ENCODE measurements around the gene SH3BP1. TPM values are rescaled to one million over a fixed set of nuclear protein-coding genes. Genes with fewer than 3 reads are reported as not detected.

The SH3BP1 gene
- total and polyA plus RNA-seq, 2 of the 13 experiments (the other 11 are each of a cell fraction or from before 2014, with no cell fraction given), result 8.4 to 18.5 TPM

DNA sequence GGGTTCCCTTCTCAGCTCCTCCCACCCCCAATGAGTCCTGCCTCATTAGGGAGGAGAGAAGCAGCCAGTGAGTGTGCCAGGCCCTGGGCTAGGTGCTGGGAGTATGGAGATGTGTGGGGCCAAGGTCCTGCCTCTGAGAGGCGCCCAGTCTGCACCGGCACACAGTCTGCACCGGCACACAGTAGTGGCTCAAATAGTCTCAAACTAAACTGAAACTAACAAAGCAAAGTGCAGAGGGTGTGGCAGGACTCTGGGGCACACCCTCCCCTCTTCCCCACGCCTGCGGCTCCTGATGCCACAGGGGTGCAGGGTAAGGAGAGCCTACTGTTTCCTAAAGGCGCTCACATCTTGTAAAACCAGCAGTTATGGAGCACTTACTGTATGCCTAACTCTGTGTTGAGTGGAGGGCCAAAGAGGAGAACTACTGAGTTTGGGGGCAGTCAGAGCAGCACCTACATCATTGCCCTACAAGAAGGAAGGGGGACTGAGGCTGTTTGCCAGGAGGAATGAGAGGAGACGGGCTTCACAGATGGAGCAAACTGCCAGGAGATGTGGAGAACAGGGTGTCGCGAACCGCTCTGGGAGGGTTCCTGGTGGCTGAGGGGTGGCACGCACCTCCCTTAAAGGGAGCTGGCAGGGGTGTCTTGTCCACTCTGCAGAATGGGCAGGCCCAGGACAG lies 939 bp upstream of the SH3BP1 start (continued):
- TF ChIP-seq, protein P1, sequence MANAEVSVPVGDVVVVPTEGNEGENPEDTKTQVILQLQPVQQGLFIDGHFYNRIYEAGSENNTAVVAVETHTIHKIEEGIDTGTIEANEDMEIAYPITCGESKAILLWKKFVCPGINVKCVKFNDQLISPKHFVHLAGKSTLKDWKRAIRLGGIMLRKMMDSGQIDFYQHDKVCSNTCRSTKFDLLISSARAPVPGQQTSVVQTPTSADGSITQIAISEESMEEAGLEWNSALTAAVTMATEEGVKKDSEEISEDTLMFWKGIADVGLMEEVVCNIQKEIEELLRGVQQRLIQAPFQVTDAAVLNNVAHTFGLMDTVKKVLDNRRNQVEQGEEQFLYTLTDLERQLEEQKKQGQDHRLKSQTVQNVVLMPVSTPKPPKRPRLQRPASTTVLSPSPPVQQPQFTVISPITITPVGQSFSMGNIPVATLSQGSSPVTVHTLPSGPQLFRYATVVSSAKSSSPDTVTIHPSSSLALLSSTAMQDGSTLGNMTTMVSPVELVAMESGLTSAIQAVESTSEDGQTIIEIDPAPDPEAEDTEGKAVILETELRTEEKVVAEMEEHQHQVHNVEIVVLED (CRISPR knock-in tag; IDR thresholded peaks at IDR 0.05; ENCODE audit: borderline replicate concordance), result 0 out of 2 replicates have a peak, but pooled peaks have one; percentile 27
- TF ChIP-seq, protein P2, sequence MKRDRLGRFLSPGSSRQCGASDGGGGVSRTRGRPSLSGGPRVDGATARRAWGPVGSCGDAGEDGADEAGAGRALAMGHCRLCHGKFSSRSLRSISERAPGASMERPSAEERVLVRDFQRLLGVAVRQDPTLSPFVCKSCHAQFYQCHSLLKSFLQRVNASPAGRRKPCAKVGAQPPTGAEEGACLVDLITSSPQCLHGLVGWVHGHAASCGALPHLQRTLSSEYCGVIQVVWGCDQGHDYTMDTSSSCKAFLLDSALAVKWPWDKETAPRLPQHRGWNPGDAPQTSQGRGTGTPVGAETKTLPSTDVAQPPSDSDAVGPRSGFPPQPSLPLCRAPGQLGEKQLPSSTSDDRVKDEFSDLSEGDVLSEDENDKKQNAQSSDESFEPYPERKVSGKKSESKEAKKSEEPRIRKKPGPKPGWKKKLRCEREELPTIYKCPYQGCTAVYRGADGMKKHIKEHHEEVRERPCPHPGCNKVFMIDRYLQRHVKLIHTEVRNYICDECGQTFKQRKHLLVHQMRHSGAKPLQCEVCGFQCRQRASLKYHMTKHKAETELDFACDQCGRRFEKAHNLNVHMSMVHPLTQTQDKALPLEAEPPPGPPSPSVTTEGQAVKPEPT (CRISPR knock-in tag; IDR thresholded peaks at IDR 0.05; ENCODE audit: low read depth), result 0 out of 2 replicates have a peak, but pooled peaks have one; percentile 17
- peak; percentile 56; the same call in 1 of the 2 replicates for TF ChIP-seq TBX2 (CRISPR knock-in tag; IDR thresholded peaks at IDR 0.05; ENCODE audit: borderline replicate concordance)
- TF ChIP-seq ZBTB4 (CRISPR knock-in tag; IDR thresholded peaks at IDR 0.05; ENCODE audit: borderline replicate concordance), result no peak
- peak; percentile 59; the same call in 1 of the 2 replicates for TF ChIP-seq ZNF292 (CRISPR knock-in tag; IDR thresholded peaks at IDR 0.05; ENCODE audit: borderline replicate concordance, low read depth)
- TF ChIP-seq CCDC6 (CRISPR knock-in tag; IDR thresholded peaks at IDR 0.05), result 0 out of 2 replicates have a peak, but pooled peaks have one; percentile 52
- peak; percentile 98 for TF ChIP-seq ZNF7 (CRISPR knock-in tag; IDR thresholded peaks at IDR 0.05)
- TF ChIP-seq ZBTB49 (CRISPR knock-in tag; IDR thresholded peaks at IDR 0.05; ENCODE audit: borderline replicate concordance), result no peak
- no peak for TF ChIP-seq NR2F6 (IDR thresholded peaks at IDR 0.05)
- TF ChIP-seq NR2F6 (CRISPR knock-in tag; IDR thresholded peaks at IDR 0.05), result peak; percentile 15; the same call in 1 of the 2 replicates
- TF ChIP-seq ZFX (CRISPR knock-in tag; IDR thresholded peaks at IDR 0.05; ENCODE audit: low read depth), result peak; percentile 52; the same call in 1 of the 2 replicates
- no peak for TF ChIP-seq KDM4B (CRISPR knock-in tag; IDR thresholded peaks at IDR 0.05)
- TF ChIP-seq ZNF34 (CRISPR knock-in tag; IDR thresholded peaks at IDR 0.05; ENCODE audit: borderline replicate concordance), result no peak
- TF ChIP-seq, protein P3, sequence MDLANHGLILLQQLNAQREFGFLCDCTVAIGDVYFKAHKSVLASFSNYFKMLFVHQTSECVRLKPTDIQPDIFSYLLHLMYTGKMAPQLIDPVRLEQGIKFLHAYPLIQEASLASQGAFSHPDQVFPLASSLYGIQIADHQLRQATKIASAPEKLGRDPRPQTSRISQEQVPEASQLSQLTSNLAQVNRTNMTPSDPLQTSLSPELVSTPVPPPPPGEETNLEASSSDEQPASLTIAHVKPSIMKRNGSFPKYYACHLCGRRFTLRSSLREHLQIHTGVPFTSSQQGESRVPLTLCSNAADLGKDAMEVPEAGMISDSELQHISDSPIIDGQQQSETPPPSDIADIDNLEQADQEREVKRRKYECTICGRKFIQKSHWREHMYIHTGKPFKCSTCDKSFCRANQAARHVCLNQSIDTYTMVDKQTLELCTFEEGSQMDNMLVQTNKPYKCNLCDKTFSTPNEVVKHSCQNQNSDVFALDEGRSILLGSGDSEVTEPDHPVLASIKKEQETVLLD (CRISPR knock-in tag; IDR thresholded peaks at IDR 0.05; ENCODE audit: low read depth), result no peak; the same call in 1 of the 2 replicates
- TF ChIP-seq KDM5B (CRISPR knock-in tag; IDR thresholded peaks at IDR 0.05; ENCODE audit: borderline replicate concordance), result no peak

Measured in HepG2 (cell line).